SKM-1 treated with dmso at 0.1 percent for 144 hours (cell line): ENCODE data around the gene TCTN1.
"Not testable (repeated sequence)": the region's sequence is repeated elsewhere in the genome, so short reads cannot be mapped to it uniquely, and the experiment has no call there.

Experiments used
- DNase-seq: peaks from one replicate; lab custom pipeline; 2025; ENCODE audit not compliant: unreplicated experiment; lab: John Stamatoyannopoulos, UW

TCTN1 gene

DNA sequence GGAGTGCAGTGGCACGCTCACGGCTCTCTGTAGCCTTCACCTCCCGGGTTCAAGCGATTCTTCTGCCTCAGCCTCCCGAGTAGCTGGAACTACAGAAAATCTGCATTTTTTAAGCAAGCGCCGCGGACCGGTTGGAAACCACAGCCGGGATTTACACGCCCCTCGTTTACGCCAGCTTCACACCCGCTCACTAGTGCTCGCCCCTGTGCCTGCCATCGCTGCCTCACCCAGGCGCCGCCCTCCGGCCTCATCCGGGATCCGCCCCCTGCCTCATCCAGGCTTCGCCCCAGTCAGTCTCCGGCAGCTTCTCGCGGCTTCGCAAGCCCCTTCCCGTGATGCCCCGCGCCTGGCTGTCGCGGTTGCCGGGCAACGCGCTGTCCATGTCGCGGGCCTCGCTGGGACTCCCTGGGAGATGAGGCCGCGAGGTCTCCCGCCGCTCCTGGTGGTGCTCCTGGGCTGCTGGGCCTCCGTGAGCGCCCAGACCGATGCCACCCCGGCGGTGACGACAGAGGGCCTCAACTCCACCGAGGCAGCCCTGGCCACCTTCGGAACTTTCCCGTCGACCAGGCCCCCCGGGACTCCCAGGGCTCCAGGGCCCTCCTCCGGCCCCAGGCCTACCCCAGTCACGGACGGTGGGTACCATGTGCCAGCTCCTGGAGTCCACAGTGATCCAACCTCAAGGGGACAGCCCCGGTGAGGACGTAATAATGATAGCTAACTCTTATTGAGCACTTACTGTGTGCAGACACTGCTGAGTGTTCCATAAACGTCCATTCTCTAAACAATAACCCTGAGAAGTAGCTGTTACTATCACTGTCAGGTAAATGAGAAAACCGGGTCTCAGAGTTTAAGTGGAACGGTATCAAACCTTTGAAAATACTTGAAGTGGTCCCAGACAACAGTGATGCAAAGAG is at the start of gene TCTN1:
Gene TCTN1, plus strand, starts transcription at position 359 of the 914 bp plus-strand sequence. Its CDS starts 54 bp downstream, at position 413.
- peak; percentile 80 for DNase-seq

DNA sequence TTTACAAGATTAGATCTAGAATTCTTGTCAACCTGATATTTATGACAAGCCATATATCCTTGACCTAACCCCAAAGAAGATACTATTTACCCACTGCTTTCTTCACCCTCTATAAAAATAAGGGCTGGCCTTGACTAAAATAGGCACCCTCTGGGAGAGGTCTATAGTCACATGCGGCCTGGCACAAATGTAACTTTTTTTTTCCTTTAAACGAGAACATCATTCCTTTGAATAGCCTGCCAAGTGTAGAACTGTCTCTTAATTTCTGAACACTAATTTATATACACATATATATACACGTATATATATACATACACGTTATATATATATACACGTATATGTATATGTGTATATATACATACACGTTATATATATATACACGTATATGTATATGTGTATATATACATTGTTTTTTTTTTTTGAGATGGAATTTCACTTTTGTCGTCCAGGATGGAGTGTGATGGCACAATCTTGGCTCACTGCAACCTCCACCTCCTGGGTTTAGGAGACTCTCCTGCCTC is 49.4 kb upstream of the TCTN1 start:
- no peak for DNase-seq

DNA sequence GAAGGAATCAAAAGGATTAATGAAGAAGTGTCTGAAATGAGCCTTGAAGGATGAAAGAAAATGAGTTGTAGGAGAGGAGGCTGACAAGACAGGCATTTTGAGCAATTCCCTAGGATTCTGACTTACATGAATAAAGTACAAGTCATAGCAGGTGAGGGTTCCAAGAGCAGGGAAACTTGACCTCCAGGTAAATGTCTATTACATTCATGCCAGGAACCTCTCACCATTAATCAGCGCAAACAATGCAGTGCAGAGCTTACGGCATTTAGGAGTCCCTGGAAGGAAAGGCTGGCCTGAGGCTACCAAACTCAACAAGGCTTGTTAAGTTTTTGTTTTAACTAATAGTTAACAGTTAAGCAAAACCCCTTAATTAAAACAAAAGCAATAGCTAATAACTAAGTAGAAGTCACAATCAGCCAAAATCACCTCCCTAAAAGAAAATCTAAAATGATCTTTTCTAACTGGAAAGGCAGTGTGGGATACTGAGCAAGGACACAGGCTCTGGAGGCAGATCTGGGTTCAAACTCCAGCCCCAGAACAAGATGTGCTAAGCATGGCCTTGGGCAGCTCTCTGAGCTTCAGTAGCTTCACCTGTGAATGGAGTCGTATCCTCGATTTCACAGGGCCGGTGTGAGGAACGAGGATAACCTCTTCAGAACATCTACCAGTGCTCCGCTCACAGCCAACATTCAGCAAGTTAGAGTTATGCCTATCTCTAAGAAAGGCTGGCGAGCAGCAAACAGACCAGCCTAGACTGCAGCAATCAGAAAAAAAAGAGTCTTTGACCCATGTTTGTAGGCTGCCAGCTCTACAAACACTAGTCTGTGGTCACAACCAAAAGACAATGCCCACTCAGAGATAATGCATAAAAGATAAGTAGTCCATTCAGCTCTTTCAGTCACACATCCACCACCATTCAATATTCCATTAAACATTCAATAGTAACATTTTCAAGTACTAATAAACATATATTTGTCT is 47.7 kb upstream of the TCTN1 start:
- no peak for DNase-seq

DNA sequence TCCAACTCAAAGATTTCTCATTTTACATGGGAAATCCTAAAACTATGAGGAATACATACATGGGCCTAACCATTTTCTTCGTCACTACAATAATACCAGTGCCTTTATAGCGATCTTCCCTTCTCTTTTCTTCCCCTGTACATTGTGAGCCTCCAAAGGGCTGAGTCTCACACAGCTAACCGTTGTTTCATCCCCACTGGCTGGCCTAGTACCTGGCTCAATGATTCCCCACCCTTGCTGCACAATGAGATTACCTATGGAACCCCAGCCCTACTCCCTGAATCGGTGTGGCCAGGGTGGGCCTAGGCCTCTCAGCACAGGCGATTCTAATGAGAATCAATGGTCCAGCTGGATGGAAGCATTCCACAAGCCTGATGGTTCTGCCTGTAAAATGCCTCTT is 46.9 kb upstream of the TCTN1 start:
- no peak for DNase-seq

DNA sequence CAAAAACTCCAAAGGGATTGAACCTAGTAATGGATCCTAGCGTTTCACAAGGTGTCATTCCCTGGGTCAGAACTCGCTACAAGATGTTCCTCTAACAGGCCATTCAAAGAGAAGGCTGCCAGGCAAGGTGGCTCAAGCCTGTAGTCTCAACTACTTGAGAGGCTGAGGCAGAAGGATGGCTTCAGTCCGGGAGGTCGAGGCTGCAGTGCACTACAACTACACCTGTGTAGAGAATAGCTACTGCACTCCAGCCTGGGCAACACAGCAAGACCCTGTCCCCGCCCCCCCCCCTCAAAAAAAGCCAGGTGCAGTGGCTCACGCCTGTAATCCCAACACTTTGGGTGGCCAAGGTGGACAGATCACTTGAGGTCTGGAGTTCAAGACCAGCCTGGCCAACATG is 45.2 kb upstream of the TCTN1 start:
- no peak for DNase-seq

DNA sequence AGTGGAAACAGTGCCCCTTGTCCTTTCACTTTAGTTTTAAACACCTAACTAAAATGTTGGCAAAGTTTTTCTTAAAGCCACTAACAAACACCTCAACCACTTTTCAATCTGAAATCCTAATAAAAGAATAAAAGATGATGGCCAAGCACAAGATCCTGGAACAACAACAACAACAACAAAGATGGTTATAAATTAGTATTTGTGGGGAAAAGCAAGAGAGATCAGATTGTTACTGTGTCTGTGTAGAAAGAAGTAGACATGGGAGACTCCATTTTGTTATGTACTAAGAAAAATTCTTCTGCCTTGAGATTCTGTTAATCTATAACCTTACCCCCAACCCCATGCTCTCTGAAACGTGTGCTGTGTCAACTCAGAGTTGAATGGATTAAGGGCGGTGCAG is 44.1 kb upstream of the TCTN1 start:
- not testable (repeated sequence) for DNase-seq

DNA sequence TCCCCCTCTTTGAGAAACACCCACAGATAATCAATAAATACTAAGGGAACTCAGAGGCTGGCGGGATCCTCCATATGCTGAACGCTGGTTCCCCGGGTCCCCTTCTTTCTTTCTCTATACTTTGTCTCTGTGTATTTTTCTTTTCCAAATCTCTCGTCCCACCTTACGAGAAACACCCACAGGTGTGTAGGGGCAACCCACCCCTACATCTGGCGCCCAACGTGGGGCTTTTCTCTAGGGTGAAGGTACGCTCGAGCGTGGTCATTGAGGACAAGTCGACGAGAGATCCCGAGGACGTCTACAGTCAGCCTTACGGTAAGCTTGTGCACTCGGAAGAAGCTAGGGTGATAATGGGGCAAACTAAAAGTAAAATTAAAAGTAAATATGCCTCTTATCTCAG is 43.1 kb upstream of the TCTN1 start:
- not testable (repeated sequence) for DNase-seq

DNA sequence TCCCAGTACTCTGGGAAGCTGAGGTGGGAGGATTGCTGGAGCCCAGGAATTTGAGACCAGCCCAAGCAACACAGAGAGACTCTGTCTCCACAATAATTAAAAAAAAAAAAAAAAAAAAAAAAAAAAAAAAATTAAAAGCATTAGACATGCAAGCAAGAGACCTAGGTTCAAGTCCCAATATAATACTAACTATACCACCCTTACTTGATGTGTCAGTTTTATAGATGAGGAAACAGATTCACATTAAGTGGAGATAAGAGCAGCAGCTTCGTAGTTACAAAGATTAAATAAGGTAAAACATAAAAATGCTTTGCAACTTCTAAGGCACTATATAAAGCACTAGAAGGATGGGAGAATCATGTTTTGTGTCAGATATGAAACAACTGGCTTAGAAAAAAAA is 39.9 kb upstream of the TCTN1 start:
- DNase-seq: no peak

DNA sequence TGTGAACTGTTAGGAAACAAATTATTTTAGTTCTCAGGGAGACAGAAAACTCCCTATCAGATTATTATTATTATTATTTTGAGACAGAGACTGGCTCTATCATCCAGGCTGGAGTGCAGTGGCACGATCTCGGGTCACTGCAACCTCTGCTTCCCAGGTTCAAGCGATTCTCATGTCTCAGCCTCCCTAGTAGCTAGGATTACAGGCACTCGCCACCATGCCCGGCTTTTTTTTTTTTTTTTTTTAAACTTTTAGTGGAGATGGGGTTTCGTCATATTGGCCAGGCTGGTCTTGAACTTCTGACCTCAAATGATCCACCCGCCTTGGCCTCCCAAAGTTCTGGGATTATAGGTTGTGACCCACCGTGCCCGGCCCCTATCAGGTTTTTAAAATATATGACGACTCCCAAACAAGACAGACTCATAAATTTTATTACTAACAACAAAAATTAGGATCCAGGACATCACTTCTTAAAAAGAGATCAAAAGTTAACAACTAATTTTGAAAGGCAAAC is 39.2 kb upstream of the TCTN1 start:
- not testable (repeated sequence) for DNase-seq

DNA sequence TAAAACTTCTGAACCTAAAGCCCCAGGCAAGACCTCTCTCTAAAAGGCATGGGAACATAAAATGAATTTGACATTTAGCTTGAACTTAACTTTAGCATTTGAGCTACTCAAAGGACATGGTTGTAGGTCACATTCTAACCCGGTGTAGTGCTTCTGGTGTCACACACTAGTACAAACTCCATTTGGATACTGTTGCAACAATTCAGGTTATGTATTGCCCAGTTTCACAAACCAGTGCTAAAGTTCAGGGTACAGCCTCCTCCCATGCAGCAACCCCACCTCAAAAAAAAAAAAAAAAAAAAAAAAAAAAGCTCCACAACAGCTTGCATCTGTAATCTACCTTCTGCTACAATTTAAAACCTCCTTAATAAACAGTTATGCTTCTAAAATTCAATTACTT is 38.6 kb upstream of the TCTN1 start:
- no peak for DNase-seq

DNA sequence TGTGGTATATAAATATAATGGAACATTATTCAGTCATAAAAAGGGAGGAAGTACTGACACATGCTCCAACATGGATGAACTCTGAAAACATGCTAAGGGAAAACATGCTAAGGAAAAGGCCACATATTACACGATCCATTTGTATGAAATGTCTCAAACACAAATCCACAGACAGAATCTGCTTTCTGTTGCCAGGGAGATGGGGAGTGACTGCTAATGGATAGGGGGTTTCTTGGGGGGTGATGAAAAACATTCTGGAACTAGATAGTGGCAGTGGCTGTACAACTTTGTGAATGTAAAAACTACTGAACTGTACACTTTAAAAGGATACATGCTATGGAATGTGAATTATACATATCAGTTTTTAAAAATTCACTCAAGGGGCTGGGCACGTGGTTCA is 37.4 kb upstream of the TCTN1 start:
- DNase-seq: no peak

DNA sequence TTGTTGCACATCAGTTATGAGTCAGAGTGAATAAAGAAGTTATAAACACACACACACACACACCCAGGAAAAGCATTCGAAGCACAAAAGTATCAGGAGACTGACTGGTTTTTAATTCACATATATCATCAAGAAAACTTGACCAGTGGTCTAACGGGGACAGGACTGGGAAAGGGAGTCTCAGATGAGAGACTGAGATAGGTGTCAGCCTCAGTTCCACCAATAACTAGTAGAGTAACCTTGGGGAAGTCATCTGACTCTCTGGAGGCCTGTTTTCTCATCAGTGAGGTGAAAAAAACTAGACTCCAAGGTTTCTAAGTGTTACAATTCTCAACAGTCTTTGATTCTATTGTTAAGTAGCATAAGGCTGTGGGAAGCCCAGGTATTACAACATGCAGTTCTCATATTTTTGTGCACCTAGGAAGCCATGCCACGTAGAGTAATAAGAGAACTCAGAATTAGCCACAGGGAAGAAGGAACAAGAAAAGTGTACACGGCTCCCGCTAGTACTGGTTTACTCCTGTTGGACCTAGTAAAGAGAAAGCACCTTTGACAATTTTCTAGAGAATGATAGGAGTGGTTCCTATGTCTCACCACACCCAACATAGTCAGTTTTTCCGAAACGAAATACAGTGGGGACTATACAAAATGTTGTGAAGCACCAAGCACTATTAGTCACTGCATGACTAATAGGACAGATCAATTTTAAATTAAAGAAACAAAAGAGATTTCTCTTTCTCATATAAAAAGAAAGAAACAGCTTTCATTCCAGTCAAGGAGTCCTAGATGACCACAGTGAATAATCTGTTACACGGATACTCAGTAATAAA is 35.9 kb upstream of the TCTN1 start:
- DNase-seq: peak; percentile 24

DNA sequence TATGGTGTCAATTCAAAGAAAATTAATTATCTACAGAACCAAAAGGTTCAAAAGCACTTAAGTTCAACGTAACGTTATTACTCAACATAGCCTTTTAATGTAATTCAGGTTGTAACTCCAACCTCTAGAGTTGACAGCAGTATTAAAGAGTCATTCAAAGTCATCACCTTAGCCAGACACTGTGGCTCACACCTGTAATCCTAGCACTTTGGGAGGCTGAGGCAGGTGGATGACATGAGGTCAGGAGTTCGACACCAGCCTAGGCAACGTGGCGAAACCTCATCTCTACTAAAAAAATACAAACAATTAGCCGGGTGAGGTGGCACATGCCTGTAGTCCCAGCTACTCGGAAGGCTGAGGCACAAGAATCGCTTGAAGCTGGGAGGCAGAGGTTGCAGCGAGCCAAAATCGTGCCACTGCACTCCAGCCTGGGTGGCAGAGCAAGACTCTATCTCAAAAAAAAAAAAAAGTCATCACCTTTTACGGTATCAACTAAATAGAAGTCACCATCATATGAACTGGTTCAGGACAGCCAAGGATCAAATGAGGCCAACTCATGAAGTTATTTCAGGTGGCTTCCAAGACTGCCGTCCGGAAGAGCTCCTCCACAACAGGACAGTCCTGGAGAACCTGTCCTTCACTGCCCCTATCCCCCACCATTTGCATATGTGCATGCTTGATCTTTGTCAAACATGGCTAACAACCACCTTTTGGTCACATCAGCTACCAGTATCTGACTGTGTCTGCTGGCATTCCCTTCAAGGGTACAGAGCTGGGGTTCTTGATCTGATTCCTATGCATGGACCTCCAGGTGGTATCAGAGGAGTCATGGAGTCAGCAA is 35.0 kb upstream of the TCTN1 start:
- DNase-seq: no peak

DNA sequence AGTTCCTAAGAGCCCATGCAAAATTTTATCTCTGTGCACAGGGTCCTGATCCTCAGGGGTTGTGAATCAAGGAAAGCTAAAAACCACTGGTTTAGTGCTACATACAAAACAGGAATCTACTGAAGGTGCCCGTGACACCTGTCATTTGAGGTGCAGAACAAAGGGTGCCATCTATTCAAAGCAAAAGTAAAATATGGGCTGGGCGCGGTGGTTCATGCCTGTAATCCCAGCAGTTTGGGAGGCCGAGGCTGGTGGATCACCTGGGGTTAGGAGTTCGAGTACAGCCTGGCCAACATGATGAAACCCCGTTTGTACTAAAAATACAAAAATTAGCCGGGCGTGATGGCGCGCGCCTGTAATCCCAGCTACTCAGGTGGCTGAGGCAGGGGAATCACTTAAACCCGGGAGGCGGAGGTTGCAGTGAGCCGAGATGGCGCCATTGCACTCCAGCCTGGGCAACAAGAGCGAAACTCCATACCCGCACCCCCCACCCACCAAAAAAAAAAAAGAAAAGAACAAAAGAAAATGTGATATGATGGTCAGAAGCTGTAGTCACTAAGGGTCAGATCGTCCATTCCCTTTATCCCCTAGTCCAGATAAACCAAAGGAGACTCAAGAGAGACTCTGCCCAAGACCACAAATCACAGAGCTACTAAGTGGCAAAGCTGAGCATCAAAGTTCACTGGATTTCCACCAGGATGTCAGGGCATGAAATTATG is 34.2 kb upstream of the TCTN1 start:
- DNase-seq: no peak

DNA sequence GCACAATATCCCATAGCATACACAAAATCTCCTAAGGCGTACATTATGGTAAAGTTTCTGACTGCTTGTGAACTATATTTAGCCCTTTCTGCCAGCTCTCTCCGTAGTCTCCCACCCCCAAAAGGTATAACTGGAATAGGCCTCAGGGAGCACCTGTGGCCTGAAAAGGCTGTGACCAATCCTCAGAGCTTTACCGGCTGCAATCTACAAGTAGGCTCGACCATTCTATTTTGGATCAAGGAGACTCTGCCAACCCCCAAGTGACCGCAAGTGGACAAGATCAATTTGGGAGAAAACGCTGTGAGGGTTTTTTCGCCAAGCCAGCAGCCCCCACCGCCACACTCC is 32.0 kb upstream of the TCTN1 start:
- no peak for DNase-seq

DNA sequence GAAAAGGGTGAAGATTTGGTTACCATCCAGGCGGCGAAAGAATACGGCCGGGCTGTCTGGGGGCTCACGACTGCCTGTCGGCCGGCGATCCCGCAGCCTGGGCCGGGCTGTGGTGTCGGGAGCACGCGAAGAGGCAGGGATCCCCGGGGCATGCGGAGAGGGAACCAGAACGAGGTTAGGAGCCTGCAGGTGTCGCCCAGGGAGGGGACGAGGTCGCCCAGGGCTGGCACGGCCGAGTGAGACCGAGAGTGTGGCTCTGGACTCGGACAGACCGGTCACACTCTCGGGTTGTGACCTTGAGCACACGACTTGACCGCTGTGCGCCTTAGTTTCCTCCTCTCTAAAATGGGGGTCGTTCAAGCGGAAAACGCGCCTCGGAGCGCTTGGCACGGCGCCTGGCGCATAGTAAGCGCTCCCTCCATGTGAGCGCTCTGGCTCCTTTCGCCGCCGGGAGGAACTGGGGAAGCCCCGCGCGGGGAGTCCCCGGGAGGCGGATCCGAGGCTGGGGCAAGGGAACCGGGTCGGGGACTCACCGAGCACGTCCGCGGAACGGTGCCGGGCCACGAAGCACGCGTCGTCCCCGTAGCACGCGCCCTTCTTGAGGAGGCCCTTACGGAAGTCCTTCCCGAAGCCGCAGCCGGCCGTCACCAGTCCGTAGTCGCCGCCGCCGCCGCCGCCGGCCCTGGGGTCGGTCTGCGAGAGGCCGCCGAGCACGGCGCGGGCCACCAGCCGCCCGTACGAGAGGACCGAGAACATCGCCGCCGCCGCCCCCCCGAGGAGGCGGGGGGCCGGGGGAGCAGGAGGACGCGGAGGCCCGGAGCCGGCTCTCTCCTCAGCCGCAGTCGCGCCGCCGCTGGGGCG is 31.4 kb upstream of the TCTN1 start:
- DNase-seq: no peak

DNA sequence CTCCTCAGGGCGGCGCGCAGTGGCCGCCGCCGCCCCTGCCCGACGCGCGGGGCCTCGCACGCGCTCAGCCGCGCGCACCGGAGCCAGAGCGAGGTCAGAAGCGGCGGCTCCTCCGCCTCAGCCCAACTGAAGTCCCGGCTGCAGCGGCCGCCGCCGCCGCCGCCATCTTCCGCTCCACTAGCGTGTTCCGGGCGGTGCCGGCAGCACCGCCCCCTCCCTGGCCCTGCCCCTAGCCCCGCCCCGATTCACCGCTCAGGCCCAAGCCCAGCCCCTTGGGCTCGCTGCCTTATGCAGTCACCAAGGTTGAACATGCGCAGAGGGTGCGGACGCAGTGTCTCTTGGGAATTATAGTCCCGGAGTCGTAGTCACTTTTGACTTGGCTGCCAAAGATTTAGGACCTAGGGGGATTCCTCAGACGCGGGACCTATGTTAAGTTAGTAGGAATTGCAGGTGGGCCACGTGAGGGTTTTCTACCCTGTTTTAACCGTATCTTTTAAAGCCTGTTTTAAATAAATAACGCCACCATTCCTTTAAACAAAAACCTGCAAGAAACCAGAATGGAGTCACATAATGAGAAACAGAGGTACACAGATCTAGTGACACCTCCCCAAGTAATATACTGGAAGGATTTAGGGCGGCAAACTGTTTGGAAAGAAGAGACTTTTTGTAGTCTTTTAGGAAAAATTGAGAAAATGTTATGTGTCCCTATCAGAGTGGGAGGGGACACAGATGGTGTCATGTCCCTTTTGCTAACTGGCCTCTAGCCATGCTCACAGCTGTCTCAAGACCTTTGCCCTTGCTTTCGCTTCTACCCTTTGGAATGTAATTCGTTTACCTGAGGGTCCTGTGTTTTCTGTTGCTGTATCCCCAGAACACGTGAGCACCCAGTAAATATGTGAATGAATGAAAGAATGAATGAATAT is 30.5 kb upstream of the TCTN1 start, which contains the start of gene PPTC7:
Gene PPTC7, minus strand, starts transcription at position 182 of the 923 bp plus-strand sequence. CDS start 287 bp downstream, outside the sequence.
- peak; percentile 65 for DNase-seq
